Fibroblast of skin of left quadriceps (primary cell): ENCODE measurements around the gene LMF2.

Experiments
- DNase-seq, 2 experiments: peaks; one replicate each; pipeline ENCODE4 v3.0.0-alpha.2; 2013; ENCODE audit warnings: low read depth in 2 of 2

LMF2 gene

DNA sequence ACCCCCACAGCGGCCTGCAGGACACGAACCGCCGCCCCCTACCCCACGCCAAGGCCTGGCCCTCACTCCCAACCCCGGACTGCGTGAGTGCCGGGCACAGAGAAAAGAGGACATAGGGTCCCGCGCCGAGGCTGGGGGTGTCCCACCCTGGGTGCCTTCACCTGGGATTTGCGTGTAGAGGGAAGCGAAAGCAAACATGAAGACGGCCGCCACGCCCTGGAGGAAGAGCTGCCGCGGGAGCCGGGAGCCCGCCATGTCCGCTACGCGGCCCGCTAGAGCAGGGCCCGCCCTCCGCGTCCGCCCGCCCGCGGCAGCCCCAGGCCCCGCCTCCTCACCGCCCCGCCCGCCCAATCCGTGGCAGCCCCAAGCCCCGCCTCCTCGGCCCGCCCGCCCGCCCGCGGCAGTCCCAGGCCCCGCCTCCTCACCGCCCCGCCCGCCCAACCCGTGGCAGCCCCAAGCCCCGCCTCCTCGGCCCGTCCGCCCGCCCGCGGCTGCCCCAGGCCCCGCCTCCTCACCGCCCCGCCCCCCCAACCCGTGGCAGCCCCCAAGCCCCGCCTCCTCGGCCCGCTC, at the start of gene LMF2:
LMF2 (minus strand) TSS at position 282 of the 570 bp plus-strand sequence; CDS start at position 255, 27 bp downstream.
- no peak for DNase-seq

GRCh38 chr22:50556703-50557102, 49.2 kb upstream of the LMF2 start:
- DNase-seq = no peak

DNA sequence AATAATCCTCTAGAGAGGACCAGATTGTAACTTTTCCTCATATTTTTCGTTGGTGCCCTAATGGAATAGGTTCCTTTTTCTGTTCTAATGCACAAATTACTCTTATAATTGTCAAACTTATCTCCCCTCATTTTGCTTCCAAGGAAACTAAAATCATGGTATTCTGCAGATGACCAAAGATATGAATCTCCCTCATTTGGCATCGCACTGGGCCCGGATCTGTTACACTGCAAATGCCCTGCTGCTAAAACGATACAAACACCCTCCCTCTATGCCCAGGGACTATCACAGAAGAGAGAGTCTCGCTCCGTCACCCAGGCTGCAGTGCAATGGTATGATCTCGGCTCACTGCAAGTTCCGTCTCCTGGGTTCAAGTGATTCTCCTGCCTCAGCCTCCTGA, 45.8 kb upstream of the LMF2 start:
- DNase-seq = no peak

GRCh38 chr22:50551160-50551752, 43.8 kb upstream of the LMF2 start:
- no peak for DNase-seq

DNA sequence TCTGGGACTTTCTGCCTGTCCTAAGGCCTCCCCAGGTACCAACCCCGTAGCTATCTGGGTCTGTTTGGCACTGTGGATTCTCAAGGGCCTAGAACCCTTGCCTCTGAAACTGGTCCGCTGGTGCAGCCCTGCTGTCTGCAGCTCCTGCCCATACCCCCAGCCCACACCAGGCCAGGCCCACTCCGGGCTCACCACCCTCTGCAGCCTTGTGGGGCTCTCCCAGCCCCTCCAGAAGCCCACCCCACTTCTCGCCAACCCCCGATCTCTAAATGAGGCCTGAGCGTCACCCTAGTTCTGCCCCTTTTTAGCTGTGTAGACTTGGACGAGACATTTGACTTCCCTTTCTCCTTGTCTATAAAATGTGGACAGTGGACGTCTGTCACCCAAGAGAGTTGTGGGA, 42.9 kb upstream of the LMF2 start:
- DNase-seq = no peak

DNA sequence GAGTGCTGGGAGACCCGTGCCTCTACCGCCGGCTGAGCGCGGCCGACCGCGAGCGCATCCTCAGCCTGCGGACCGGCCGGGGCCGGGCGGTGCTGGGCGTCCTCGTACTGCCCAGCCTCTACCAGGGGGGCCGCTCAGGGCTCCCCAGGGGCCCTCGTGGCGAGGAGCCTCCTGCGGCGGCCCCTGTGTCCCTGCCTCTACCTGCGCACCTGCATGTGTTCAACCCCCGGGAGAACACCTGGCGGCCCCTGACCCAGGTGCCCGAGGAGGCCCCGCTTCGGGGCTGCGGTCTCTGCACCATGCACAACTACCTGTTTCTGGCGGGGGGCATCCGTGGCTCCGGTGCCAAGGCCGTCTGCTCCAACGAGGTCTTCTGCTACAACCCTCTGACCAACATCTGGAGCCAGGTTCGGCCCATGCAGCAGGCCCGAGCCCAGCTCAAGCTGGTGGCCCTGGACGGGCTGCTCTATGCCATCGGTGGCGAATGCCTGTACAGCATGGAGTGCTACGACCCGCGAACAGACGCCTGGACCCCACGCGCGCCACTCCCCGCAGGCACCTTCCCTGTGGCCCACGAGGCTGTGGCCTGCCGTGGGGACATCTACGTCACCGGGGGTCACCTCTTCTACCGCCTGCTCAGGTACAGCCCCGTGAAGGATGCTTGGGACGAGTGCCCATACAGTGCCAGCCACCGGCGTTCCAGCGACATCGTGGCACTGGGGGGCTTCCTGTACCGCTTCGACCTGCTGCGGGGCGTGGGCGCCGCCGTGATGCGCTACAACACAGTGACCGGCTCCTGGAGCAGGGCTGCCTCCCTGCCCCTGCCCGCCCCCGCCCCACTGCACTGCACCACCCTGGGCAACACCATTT, 41.7 kb upstream of the LMF2 start:
- DNase-seq = no peak

GRCh38 chr22:50548040-50548920, 40.8 kb upstream of the LMF2 start:
- no peak for DNase-seq

DNA sequence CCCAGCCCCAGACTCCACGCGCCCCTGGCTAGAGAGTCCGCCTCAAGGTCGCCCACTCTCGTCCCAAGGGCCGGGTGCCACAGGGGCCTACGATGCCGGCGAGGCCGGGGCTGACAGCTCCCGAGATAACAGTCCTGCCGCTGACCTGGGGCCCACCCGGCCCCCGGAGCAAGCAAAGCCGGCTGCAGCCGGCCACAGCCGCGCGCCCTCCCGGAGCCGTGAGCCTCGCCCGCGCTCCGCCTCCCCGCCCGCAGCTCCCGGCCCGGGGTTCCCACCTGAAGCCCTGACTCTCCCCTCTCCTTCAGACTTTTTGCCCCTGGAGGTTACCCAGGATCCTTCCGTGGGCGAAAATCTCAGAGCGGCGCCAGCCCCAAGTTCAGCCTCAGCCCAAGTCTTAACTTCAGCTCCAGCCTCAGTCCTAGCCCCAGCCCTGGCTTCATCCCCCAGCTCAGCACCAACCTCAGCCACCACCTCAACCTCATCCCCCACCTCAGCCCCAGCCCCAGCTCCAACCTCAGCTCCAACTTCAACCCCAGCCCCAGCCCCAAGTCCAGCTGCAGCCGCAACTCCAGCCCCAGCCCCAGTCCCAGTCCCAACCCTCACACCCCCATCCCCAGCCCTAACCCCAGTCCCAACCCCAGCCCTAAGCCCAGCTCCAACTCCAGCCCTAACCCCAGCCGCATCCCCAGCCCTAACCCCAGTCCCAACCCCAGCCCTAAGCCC, 39.9 kb upstream of the LMF2 start:
- DNase-seq = no peak

DNA sequence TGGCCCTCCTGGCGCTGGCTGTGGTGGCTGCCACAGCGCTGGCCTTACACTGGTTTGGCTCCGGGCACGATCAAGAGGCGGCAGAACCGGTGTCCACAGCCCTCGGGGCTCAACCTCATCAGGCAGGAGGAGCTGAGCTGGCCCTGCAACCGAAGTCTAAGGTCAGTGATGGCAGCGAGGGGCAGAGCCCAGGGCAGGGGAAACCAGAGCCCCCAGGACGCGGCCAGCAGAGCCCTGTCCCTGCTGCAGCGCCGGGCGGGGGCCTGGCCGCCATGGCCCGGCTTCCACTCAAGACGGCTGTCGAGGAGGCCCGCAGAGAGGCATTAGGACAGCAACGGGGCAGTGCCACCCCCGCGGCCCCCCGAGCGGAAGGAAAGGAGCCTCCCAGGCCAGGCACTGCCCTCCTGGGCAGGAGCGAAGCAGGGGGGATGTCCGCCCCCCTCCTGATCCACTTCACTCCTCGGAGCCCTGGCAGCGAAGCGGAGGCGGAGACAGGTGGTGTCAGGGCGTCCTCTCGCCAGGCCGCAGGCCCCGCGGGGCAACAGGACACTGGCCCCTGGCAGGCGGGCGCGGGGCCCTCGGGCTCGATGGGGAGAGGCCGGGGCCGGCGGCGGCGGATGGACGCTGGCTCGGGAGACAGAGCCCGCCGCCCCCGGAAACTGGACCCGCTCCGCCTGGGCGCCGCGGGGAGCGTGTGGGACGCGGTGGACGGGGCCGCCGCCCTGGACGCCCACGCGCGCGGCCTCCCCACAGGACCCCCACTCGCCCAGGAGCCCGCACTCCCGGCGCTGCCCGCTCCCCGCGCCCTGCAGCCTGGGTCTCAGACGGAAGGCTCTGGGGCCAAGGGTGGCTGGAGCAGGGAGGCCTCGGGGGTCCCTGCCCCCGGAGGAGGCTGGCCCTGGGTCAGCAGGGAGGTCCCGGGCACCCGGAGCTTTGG, 39.1 kb upstream of the LMF2 start:
- DNase-seq = no peak

DNA sequence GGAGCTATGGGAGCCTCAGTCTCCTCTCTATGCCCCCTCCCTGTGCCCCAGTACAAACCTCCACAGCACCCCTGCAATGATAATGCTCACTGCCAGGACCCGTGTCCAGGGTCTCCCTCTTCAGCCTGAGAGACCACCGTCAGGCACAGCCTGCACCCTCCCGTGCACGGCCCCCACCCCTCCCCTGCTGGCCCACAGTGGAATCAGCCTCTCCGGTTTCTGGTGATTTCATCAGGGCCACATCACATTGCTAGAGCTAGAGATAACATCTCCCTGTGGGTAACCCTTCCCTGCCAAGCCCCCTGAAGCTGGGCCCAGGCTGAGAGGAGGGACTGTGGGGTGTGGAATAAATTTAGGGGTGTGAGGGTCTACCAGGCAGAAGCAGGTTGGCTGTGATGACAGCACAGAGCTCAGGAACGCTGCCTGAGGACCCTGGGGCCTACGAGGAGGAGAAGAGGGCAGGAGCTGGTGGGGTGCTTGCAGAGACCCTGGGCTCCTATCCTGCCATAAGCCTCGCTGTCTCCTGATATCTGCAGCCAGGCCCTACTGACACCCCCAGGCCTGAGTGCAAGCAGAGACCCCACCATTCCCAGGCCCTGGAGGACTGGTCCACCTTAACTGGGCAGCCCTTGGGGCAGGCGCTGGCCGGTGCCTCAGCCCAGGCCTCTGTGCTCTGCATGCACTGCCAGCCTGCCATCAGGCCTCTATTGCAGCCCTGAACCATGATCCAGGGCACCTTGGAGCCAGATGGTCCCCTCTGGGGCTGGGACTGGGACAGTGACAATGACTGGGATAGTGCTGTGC, 38.2 kb upstream of the LMF2 start, which contains the start of gene KLHDC7B:
KLHDC7B (plus strand) TSS at position 378 of the 804 bp plus-strand sequence; CDS start at position 723, 345 bp downstream.
- no peak for DNase-seq

- DNase-seq = no peak
Observed at GRCh38 chr22:50544746-50545253, 37.3 kb upstream of the LMF2 start.

GRCh38 chr22:50544078-50544745, 36.7 kb upstream of the LMF2 start:
- no peak for DNase-seq

GRCh38 chr22:50542416-50542927, 35.0 kb upstream of the LMF2 start:
- no peak for DNase-seq

DNA sequence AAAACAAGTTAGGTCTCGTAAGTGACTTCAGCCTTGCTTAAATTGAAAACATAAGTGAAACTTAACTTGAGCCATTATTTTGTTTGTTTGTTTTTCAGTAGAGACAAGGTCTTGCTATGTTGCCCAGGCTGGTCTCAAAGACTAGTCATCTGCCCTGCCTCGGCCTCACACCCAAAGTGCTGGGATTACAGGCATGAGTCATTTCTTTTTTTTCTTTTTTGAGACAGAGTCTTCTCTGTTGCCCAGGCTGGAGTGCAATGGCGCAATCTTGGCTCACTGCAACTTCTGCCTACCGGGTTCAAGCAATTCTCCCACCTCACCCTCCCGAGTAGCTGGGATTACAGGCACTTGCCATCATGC, 34.1 kb upstream of the LMF2 start:
- peak; percentile 55 to 58 for DNase-seq

GRCh38 chr22:50540381-50540780, 32.9 kb upstream of the LMF2 start:
- DNase-seq = no peak

GRCh38 chr22:50537765-50538164, 30.3 kb upstream of the LMF2 start:
- DNase-seq = no peak

DNA sequence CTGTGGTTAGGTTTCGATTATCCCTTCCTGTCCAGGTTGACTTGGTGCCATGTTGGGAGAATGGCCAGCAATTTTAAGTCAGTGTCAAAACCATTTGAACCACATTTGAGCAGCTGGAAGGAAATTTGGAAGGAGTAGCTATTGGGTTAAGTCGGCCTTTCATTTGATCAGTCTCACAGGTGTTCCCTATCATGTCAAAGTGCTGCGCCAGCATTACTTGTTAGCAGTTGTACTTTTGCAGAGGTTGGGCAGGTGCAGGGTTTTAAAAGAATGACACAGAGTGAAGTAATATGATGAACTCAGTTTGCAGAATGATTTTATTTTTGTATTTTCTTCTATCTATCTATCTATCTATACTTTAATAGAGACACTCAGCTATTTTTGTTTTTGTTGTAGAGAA, 28.7 kb upstream of the LMF2 start:
- DNase-seq = no peak

DNA sequence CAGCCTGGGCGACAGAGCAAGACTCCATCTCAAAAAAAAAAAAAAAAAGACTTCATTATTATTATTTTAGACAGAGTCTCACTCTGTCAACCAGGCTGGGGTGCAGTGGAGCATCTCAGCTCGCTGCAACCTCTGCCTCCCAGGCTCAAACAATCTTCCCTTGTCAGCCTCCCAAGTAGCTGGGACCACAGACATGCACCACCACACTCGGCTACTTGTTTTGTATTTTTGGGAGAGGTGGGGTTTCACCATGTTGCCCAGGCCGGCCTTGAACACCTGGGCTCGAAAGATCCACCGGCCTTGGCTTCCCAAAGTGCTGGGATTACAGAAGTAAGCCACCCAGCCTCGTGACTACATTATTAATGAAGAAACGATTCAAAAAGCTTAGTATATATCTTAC, 27.6 kb upstream of the LMF2 start:
- no peak for DNase-seq
